Stimulated activated CD8-positive, alpha-beta memory T cell treated with anti-CD3 and anti-CD28 coated beads, Interleukin-7, amount 100 ng/mL, for 4 hours (primary cell): ENCODE measurements around the gene BORCS5.
A peak's percentile ranks its signal among the peaks of the same experiment; 100 is the strongest.
"Not testable (repeated sequence)": the region's sequence is repeated elsewhere in the genome, so short reads cannot be mapped to it uniquely, and the experiment has no call there.

Experiments
- DNase-seq, 2 donors: peaks; one replicate each; pipeline ENCODE4 v3.0.0-alpha.2; 2020; ENCODE audit warnings: low read depth in 2 of 2

The BORCS5 gene

GRCh38 chr12:12461923-12462315 is 105.0 kb downstream of the BORCS5 start:
- DNase-seq: no peak

DNA sequence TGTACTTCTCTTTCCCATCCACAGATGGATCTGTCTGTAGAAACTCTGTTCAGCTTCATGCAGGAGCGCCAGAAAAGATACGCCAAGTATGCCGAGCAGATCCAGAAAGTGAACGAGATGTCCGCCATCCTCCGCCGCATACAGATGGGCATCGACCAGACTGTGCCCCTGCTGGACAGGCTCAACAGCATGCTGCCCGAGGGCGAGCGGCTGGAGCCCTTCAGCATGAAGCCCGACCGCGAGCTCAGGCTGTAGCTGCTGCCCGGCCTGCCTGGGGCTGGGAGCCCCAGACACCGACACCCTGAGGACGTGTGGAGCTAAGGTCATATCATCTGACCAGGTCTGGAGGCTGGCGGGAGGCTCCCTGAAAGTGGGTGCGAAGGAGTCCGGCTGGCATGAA is 108.6 kb downstream of the BORCS5 start:
- no peak for DNase-seq

DNA sequence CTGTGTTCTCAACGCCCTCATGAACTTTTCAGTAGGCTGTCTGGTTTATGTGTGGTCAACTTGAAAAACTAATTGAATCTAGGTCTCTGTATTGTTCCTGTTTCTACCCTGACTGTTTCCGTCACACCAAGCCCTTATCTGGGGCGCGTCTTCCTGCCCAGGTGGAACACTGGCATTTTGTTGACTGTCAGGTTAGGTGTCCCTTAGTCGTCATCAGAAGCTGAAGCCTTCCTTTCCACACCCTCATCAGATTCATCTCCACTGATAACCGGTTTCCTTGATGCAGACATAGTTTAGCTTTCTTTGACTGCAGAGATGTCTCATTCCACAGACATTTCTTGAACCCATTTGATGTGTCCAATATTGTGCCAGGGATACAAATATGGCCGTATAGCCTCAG is 109.3 kb downstream of the BORCS5 start:
- peak; percentile 15 to 35 for DNase-seq

- DNase-seq: peak; percentile 25
These were observed 110.4 kb downstream of the BORCS5 start for GRCh38 chr12:12467264-12467663.

DNA sequence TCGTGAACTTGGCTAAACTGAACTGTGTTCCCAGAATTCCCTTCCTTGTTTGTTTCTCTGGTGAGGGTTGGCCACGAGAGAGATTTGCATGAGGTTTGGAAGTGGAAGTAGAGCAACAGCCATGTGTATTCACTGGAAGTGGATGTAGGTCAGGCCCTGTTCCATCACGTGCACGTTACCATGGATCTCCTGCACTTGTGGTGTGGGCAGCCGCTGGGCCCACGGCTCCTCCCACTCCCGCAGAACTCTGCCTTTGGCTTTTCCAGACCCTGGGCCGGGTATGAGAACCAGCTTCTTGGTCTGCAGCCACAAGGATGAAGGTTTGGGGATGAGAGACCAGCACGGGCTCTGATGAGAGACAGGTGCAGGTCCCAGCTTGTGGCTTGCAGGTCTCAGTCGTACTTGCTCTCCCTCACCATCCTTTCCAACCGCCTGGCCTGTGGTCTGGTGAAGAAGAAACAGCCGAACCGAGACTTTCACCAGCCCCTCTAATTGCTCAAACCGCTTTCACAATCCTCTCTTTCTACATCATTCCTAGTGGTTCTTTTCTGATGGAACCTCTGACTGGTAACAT is 110.9 kb downstream of the BORCS5 start:
- DNase-seq: peak in 1 of 2 donors; percentile 15

DNA sequence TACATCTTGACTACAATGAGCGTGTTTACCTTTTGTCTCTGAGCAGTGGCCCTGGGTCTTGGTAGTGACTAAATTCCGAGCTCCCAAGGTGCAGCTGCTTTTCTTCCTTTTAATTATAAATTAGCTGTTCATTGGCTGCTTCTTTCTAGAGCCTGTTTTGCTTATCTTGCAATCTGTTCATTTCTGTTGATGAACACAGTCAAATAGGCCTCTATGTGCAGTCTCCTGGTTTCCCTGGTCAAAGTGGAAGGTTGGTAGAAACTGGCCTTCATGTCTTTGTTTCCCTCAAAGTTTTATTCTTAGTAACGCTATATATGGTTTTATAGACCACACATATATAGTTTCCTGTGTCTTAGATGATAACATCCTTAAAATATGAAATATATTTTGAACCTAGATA is 111.7 kb downstream of the BORCS5 start:
- DNase-seq: no peak

- no peak for DNase-seq
These were observed 112.5 kb downstream of the BORCS5 start for GRCh38 chr12:12469386-12469785.

DNA sequence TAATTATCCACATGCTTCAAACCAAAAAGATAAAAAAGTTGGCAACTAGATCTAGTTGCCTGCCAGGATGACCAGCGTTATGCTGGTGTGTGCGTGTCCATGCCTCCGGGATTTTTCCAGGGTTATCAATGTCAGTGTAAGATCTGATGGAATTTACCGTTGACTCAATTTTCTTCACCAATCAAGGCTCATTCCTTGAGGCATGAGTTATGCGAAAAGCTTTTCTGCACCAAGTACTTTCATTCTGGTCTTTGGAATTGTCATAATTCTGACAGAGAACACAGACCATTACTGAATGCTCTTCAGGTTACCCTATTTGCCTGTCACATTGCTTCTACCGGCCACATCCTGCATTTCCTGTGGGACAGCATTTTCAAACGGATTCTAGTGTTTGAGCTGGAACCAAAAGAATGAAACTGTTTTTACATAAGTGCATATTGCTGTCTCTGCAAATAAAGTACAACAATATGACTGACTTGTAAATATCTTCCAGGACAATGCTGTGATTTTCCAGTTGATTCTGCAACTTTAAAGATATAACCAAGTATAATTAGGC is 114.0 kb downstream of the BORCS5 start:
- DNase-seq: no peak

DNA sequence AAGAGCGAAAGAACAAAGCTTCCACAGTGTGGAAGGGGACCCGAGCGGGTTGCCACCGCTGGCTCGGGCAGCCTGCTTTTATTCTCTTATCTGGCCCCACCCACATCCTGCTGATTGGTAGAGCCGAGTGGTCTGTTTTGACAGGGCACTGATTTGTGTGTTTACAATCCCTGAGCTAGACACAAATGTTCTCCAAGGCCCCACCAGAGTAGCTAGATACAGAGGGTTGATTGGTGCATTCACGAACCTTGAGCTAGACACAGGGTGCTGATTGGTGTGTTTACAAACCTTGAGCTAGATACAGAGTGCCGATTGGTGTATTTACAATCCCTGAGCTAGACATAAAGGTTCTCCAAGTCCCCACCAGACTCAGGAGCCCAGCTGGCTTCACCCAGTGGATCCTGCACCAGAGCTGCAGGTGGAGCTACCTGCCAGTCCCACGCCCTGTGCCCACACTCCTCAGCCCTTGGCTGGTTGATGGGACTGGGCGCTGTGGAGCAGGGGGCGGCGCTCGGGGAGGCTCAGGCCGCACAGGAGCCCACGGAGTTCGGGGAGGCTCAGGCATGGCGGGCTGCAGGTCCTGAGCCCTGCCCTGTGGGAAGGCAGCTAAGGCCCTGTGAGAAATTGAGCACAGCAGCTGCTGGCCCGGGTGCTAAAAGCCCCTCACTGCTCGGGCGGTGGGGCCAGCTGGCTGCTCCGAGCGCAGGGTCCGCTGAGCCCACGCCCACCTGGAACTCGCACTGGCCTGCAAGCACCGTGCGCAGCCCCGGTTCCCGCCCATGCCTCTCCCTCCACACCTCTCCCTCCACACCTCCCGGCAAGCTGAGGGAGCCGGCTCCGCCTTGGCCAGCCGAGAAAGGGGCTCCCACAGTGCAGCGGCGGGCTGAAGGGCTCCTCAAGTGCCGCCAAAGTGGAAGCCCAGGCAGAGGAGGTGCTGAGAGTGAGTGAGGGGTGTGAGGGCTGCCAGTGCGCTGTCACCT is 115.4 kb downstream of the BORCS5 start:
- not testable (repeated sequence) for DNase-seq

- DNase-seq: no peak
These were observed 116.3 kb downstream of the BORCS5 start for GRCh38 chr12:12473223-12473622.

DNA sequence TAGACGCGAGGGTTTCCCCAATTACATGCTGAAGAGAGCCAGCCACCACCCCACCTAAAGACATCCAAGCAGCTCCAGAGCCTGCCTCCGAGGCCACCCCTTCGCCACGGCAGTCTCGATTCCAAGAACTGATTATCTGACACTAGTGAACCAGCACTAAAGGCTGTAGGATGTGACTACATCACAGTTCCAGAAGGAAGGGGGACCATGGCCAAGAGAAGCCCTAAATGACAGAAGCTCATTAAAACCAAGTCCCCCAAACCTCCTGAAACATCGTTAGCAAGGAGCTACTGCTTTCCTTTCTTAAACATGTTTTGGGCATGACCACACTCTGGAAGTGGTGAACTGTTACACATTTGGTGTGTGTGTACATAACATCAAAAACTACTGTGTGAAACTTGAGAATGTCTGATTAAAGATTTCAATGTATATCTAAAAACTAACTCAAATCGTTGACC is 117.6 kb downstream of the BORCS5 start:
- peak in 1 of 2 donors; percentile 16 for DNase-seq

GRCh38 chr12:12474931-12475795 is 118.3 kb downstream of the BORCS5 start:
- DNase-seq: peak; percentile 27 to 32

- no peak for DNase-seq
These were observed 120.1 kb downstream of the BORCS5 start for GRCh38 chr12:12476857-12477531.

- DNase-seq: no peak
These were observed 120.6 kb downstream of the BORCS5 start for GRCh38 chr12:12477532-12477890.

GRCh38 chr12:12480074-12480473 is 123.2 kb downstream of the BORCS5 start:
- DNase-seq: no peak

- DNase-seq: no peak
These were observed 124.8 kb downstream of the BORCS5 start for GRCh38 chr12:12481631-12482030.

GRCh38 chr12:12482150-12482761 is 125.4 kb downstream of the BORCS5 start:
- DNase-seq: no peak

GRCh38 chr12:12482959-12483358 is 126.1 kb downstream of the BORCS5 start:
- no peak for DNase-seq

DNA sequence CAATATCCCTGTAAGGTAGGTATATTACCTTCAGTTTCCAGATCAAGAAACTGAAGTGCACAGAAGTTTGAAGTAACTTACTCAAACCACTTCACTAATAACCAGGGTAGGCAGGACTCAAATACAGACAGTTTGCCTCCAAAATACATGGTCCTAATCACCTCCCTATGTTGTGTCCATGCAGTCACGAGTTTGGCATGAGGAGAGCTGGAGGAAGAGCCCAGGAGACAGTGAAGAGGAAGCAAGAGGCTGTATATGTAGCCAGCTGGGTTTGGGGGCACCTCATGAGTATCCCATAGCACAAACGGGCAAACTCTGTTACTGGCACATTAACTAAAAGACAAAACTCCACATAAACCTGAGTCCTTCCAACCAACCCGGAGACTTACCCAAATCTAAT is 126.6 kb downstream of the BORCS5 start:
- no peak for DNase-seq

DNA sequence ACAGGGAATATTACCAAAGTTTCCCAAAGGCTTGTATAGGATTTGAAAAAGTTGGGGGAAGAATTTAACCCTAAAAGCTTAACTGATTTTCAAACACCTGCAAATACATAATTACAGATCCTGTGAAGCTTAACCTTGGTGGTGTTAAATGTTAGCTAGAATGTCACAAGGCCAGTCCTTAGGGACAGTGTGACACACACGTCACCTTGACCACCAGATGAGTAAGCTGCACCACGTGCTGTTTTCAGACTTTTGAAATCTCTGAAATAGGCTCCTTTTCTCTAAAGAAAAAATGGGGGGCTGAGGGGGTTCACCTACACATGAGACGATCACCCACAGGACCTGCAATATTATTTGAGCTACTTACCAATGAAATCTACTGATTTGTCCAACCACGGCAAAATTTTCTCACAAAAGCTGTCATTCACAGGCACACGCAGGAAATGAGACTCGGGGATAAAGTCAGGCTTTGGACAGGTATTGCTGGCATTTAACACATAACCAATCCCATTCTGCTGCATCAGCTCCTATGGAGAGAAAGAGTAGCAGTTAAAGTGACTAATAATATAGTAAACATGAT is 129.9 kb downstream of the BORCS5 start:
- DNase-seq: no peak
